Testis (tissue), 2 donors: ENCODE data around the gene MS4A12.

ENCODE experiments used
- CTCF ChIP-seq, 3 experiments: fragments of 450-650 bp in 2 of 3; fragments of 200-600 bp in 1 of 3; sonication (generic) in 1 of 3; IDR thresholded peaks; one replicate each; pipeline ENCODE4 v1.5.1; 2016 to 2019; ENCODE audit warnings: antibody characterized with exemption in 3 of 3, mild to moderate bottlenecking in 2 of 3, moderate library complexity in 1 of 3
- POLR2A ChIP-seq: fragments of 450-650 bp; IDR thresholded peaks from one replicate; pipeline ENCODE4 v1.6.1; 2017; ENCODE audit warnings: antibody characterized with exemption, mild to moderate bottlenecking, moderate library complexity

DNA sequence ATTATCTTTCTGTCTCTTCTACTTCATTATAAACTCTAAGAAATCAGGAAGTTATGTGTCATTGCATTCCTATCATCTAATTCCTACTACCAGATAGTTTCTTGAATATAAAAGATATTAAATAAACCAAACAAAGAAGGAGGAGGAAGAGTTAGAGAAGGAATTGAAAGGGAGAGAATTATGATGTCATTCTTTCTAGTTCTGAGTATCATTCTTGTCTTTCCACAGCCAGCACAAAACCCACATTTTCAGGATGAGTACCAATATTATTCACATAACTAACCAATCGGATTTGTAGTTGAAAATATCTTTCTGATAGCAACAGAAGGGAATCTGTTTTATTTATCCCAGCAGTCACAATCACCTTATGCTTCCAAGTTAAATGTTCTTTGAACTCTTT is 35.9 kb downstream of the MS4A12 start:
- no peak for TF ChIP-seq CTCF (IDR thresholded peaks at IDR 0.05)
- TF ChIP-seq POLR2A: no peak
